ENCODE results near the gene MZT2A.
"Not testable (repeated sequence)": the region's sequence is repeated elsewhere in the genome, so short reads cannot be mapped to it uniquely, and the experiment has no call there.

MZT2A gene

GRCh38 chr2:131520526-131520925 is 28.3 kb upstream of the MZT2A start:
- DNase-seq (ENCODE audit: low spot score) = no peak

GRCh38 chr2:131519871-131520470 is 27.8 kb upstream of the MZT2A start:
- DNase-seq (ENCODE audit: low spot score) = not testable (repeated sequence)

GRCh38 chr2:131519466-131519865 is 27.3 kb upstream of the MZT2A start:
- DNase-seq (ENCODE audit: low spot score) = no peak

GRCh38 chr2:131518531-131518930 is 26.3 kb upstream of the MZT2A start:
- DNase-seq (ENCODE audit: low spot score) = not testable (repeated sequence)

- not testable (repeated sequence) for DNase-seq (ENCODE audit: low spot score)
Observed at GRCh38 chr2:131517856-131518255, 25.7 kb upstream of the MZT2A start.

GRCh38 chr2:131517106-131517831 is 25.1 kb upstream of the MZT2A start:
- DNase-seq (ENCODE audit: low spot score) = no peak

- not testable (repeated sequence) for DNase-seq (ENCODE audit: low spot score)
Observed at GRCh38 chr2:131516621-131517020, 24.4 kb upstream of the MZT2A start.

GRCh38 chr2:131516011-131516410 is 23.8 kb upstream of the MZT2A start:
- DNase-seq (ENCODE audit: low spot score) = no peak

- not testable (repeated sequence) for DNase-seq (ENCODE audit: low spot score)
Observed at GRCh38 chr2:131515235-131515634, 23.0 kb upstream of the MZT2A start.

- DNase-seq (ENCODE audit: low spot score) = not testable (repeated sequence)
Observed at GRCh38 chr2:131514408-131515166, 22.4 kb upstream of the MZT2A start.

GRCh38 chr2:131511969-131512870 is 20.0 kb upstream of the MZT2A start:
- DNase-seq (ENCODE audit: low spot score) = not testable (repeated sequence)

GRCh38 chr2:131511291-131511968 is 19.2 kb upstream of the MZT2A start:
- not testable (repeated sequence) for DNase-seq (ENCODE audit: low spot score)

- no peak for DNase-seq (ENCODE audit: low spot score)
Observed at GRCh38 chr2:131509615-131510014, 17.4 kb upstream of the MZT2A start.

- DNase-seq (ENCODE audit: low spot score) = not testable (repeated sequence)
Observed at GRCh38 chr2:131504082-131504750, 12.0 kb upstream of the MZT2A start.

GRCh38 chr2:131503587-131503986 is 11.4 kb upstream of the MZT2A start:
- not testable (repeated sequence) for DNase-seq (ENCODE audit: low spot score)

GRCh38 chr2:131498321-131498973 is 6.2 kb upstream of the MZT2A start:
- DNase-seq (ENCODE audit: low spot score) = not testable (repeated sequence)

GRCh38 chr2:131495506-131495905 is 3.3 kb upstream of the MZT2A start:
- DNase-seq (ENCODE audit: low spot score) = not testable (repeated sequence)

GRCh38 chr2:131493199-131493968 is 1.2 kb upstream of the MZT2A start:
- no peak for DNase-seq (ENCODE audit: low spot score)

Measured in ecto neural progenitor cell (in vitro differentiated cells).